Measurements from ENCODE around the gene XPNPEP3. TPM values are rescaled to one million over a fixed set of nuclear protein-coding genes. Genes with fewer than 3 reads are reported as not detected.
"Not testable (repeated sequence)": the region's sequence is repeated elsewhere in the genome, so short reads cannot be mapped to it uniquely, and the experiment has no call there.

XPNPEP3 gene
- total and polyA plus RNA-seq, 2 experiments from 2014 or later: 6.4 to 11.3 TPM

GRCh38 chr22:40818192-40818746, 38.7 kb upstream of the XPNPEP3 start:
- Histone ChIP-seq H3K4me2 (ENCODE audit: unreplicated experiment) (peak overlapping the region; percentile 85), H3K79me2 (ENCODE audit: insufficient read depth) (peaks cover 56% of the 10 kb centered on the region), H4K20me1 (ENCODE audit: insufficient read depth) (no peaks in the 10 kb centered on the region), H3K9me3 (ENCODE audit: low read depth) (no peaks in the 10 kb centered on the region), H3K36me3 (ENCODE audit: low read depth) (peaks cover 2% of the 10 kb centered on the region; the same call in 1 of the 2 replicates), H3K9ac (peak overlapping the region; percentile 92), H3K9me2 (ENCODE audit: insufficient read depth) (no peaks in the 10 kb centered on the region), H3K27me3 (replicated peaks; ENCODE audit: insufficient read depth) (no peaks in the 10 kb centered on the region), H2AFZ (peak overlapping the region; percentile 99), H3K4me1 (ENCODE audit: insufficient read depth) (peaks cover 15% of the 10 kb centered on the region), H3F3A (ENCODE audit: insufficient read depth) (peaks cover 32% of the 10 kb centered on the region), H3K4me3 (peak overlapping the region; percentile 95), H3K27ac (no peak overlapping the region)
- TF ChIP-seq EZH2 (IDR thresholded peaks at IDR 0.05; ENCODE audit: insufficient read depth, poor library complexity, severe bottlenecking): no peak
- in situ Hi-C loops (cut with MboI): no loop called here
- WGBS, 2 experiments (ENCODE audit: low coverage in 1 of 2, low lambda C conversion rate in 2 of 2, missing lambda C conversion rate in 2 of 2): 3 to 12% methylated on average over 14 of the region's 14 CpGs
- peak; percentile 25 for DNase-seq

GRCh38 chr22:40818747-40819598, 38.0 kb upstream of the XPNPEP3 start, which contains the start of gene SLC25A17:
Gene SLC25A17, minus strand, starts transcription at chr22:40819346. Its CDS starts 98 bp downstream, at chr22:40819248.
- peaks cover 9% of the 10 kb centered on the region; the same call in 1 of the 2 replicates for H3K36me3 ChIP-seq (ENCODE audit: low read depth)
- H3K9me2 ChIP-seq (ENCODE audit: insufficient read depth): no peaks in the 10 kb centered on the region
- peak within 1 kb of the TSS; percentile 78 for H3K27ac ChIP-seq
- peak within 1 kb of the TSS; percentile 92 for H3K9ac ChIP-seq
- H3K4me3 ChIP-seq: peak within 1 kb of the TSS; percentile 95
- TF ChIP-seq EZH2phosphoT487 (IDR thresholded peaks at IDR 0.05; ENCODE audit: insufficient read depth, low read depth) (no peak), EZH2 (IDR thresholded peaks at IDR 0.05; ENCODE audit: insufficient read depth, poor library complexity, severe bottlenecking) (no peak)
- peak within 1 kb of the TSS; percentile 99 for H2AFZ ChIP-seq
- H3K27me3 ChIP-seq (replicated peaks; ENCODE audit: insufficient read depth): no peaks in the 10 kb centered on the region
- peaks cover 38% of the 10 kb centered on the region for H3F3A ChIP-seq (ENCODE audit: insufficient read depth)
- peaks cover 49% of the 10 kb centered on the region for H3K79me2 ChIP-seq (ENCODE audit: insufficient read depth)
- 1% methylated on average over 53 to 61 of the region's 61 CpGs for whole genome bisulfite sequencing, 2 experiments (ENCODE audit: low coverage in 1 of 2, low lambda C conversion rate in 2 of 2, missing lambda C conversion rate in 2 of 2)
- peak within 1 kb of the TSS; percentile 88 for H3K4me2 ChIP-seq (ENCODE audit: unreplicated experiment)
- H3K4me1 ChIP-seq (ENCODE audit: insufficient read depth): peaks cover 15% of the 10 kb centered on the region
- in situ Hi-C loops (cut with MboI): no loop called here
- H4K20me1 ChIP-seq (ENCODE audit: insufficient read depth): no peaks in the 10 kb centered on the region
- DNase-seq: peak; percentile 94
- no peaks in the 10 kb centered on the region for H3K9me3 ChIP-seq (ENCODE audit: low read depth)

DNA sequence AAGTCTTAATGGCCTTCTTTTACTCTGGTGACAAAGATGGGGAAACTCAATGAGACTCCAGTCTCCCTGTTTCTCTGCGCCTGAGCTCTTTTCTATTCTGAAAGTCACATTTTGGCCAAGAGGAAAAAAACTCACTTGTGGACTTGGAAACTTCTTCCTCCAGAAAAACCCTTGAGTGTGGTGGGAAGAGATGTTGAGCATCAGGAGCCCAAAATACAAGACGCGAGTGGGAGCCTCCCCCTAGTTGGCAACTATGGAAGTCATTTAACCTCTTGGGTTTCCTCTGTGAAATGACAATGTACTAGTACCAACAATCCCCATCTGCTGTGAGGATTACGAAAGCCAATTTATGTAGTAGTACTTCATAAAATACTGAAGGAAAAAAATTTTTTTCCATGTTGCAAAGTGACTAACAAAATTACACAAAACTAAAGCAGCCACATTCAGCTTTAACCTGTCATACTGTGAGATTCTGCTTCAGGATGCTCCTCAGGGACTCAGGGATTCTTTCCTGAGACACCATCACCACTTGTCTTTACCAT, 37.3 kb upstream of the XPNPEP3 start:
- H4K20me1 ChIP-seq (ENCODE audit: insufficient read depth): no peaks in the 10 kb centered on the region
- peak; percentile 71 for DNase-seq
- no peaks in the 10 kb centered on the region for H3K27me3 ChIP-seq (replicated peaks; ENCODE audit: insufficient read depth)
- peaks cover 44% of the 10 kb centered on the region for H3K79me2 ChIP-seq (ENCODE audit: insufficient read depth)
- peak overlapping the region; percentile 88 for H3K4me2 ChIP-seq (ENCODE audit: unreplicated experiment)
- no peak for TF ChIP-seq EZH2phosphoT487 (IDR thresholded peaks at IDR 0.05; ENCODE audit: insufficient read depth, low read depth)
- TF ChIP-seq EZH2 (IDR thresholded peaks at IDR 0.05; ENCODE audit: insufficient read depth, poor library complexity, severe bottlenecking): no peak
- H3K9ac ChIP-seq: peak overlapping the region; percentile 92
- H2AFZ ChIP-seq: peak overlapping the region; percentile 99
- H3K27ac ChIP-seq: peak overlapping the region; percentile 78
- peak overlapping the region; percentile 95 for H3K4me3 ChIP-seq
- 0 to 1% methylated on average over 4 of the region's 4 CpGs for WGBS, 2 experiments (ENCODE audit: low coverage in 1 of 2, low lambda C conversion rate in 2 of 2, missing lambda C conversion rate in 2 of 2)
- H3F3A ChIP-seq (ENCODE audit: insufficient read depth): peaks cover 38% of the 10 kb centered on the region
- H3K9me2 ChIP-seq (ENCODE audit: insufficient read depth): no peaks in the 10 kb centered on the region
- peaks cover 14% of the 10 kb centered on the region for H3K36me3 ChIP-seq (ENCODE audit: low read depth)
- peaks cover 15% of the 10 kb centered on the region for H3K4me1 ChIP-seq (ENCODE audit: insufficient read depth)
- no peaks in the 10 kb centered on the region for H3K9me3 ChIP-seq (ENCODE audit: low read depth)
- in situ Hi-C loops (cut with MboI): no loop called here

GRCh38 chr22:40823426-40823825, 33.5 kb upstream of the XPNPEP3 start:
- H3K27ac ChIP-seq: no peak overlapping the region
- peaks cover 6% of the 10 kb centered on the region for H3K79me2 ChIP-seq (ENCODE audit: insufficient read depth)
- no peaks in the 10 kb centered on the region for H3K9me2 ChIP-seq (ENCODE audit: insufficient read depth)
- H2AFZ ChIP-seq: no peak overlapping the region
- H3K4me3 ChIP-seq: no peak overlapping the region
- in situ Hi-C loops (cut with MboI): no loop called here
- H3K36me3 ChIP-seq (ENCODE audit: low read depth): peaks cover 35% of the 10 kb centered on the region
- no peaks in the 10 kb centered on the region for H3K27me3 ChIP-seq (replicated peaks; ENCODE audit: insufficient read depth)
- no peak for TF ChIP-seq EZH2 (IDR thresholded peaks at IDR 0.05; ENCODE audit: insufficient read depth, poor library complexity, severe bottlenecking)
- no peak for TF ChIP-seq EZH2phosphoT487 (IDR thresholded peaks at IDR 0.05; ENCODE audit: insufficient read depth, low read depth)
- no peaks in the 10 kb centered on the region for H3K9me3 ChIP-seq (ENCODE audit: low read depth)
- 95 to 96% methylated on average over 1 of the region's 1 CpG for WGBS, 2 experiments (ENCODE audit: low coverage in 1 of 2, low lambda C conversion rate in 2 of 2, missing lambda C conversion rate in 2 of 2)
- DNase-seq: no peak
- peaks cover 38% of the 10 kb centered on the region for H3F3A ChIP-seq (ENCODE audit: insufficient read depth)
- no peak overlapping the region for H3K4me2 ChIP-seq (ENCODE audit: unreplicated experiment)
- H4K20me1 ChIP-seq (ENCODE audit: insufficient read depth): no peaks in the 10 kb centered on the region
- no peak overlapping the region for H3K9ac ChIP-seq
- H3K4me1 ChIP-seq (ENCODE audit: insufficient read depth): peaks cover 5% of the 10 kb centered on the region

GRCh38 chr22:40826292-40826691, 30.7 kb upstream of the XPNPEP3 start:
- H3K27ac ChIP-seq; H3K4me2 ChIP-seq (ENCODE audit: unreplicated experiment); H3K9me3 ChIP-seq (ENCODE audit: low read depth); H2AFZ ChIP-seq; H4K20me1 ChIP-seq (ENCODE audit: insufficient read depth); DNase-seq; H3K9me2 ChIP-seq (ENCODE audit: insufficient read depth); H3K4me1 ChIP-seq (ENCODE audit: insufficient read depth); H3K4me3 ChIP-seq; H3K27me3 ChIP-seq (replicated peaks; ENCODE audit: insufficient read depth); H3K79me2 ChIP-seq (ENCODE audit: insufficient read depth); in situ Hi-C loops (cut with MboI); H3K9ac ChIP-seq: not testable (repeated sequence)
- peaks cover 18% of the 10 kb centered on the region for H3F3A ChIP-seq (ENCODE audit: insufficient read depth)
- peaks cover 62% of the 10 kb centered on the region for H3K36me3 ChIP-seq (ENCODE audit: low read depth)
- 100% methylated on average over 2 of the region's 2 CpGs for WGBS, 2 experiments (ENCODE audit: low coverage in 1 of 2, low lambda C conversion rate in 2 of 2, missing lambda C conversion rate in 2 of 2)
